ENCODE measurements around the gene SEMA6D. TPM values are rescaled to one million over a fixed set of nuclear protein-coding genes. Genes with fewer than 3 reads are reported as not detected.

Gene SEMA6D
- total RNA-seq, 1 donor from 2014 or later = 3.9 TPM

GRCh38 chr15:47743886-47744285 lies 26.6 kb downstream of the SEMA6D start:
- DNase-seq = no peak

- DNase-seq = no peak
Observed at GRCh38 chr15:47744496-47744895, 27.2 kb downstream of the SEMA6D start.

GRCh38 chr15:47744973-47745372 lies 27.7 kb downstream of the SEMA6D start:
- no peak for DNase-seq

- DNase-seq = no peak
Observed at GRCh38 chr15:47746516-47746915, 29.2 kb downstream of the SEMA6D start.

DNA sequence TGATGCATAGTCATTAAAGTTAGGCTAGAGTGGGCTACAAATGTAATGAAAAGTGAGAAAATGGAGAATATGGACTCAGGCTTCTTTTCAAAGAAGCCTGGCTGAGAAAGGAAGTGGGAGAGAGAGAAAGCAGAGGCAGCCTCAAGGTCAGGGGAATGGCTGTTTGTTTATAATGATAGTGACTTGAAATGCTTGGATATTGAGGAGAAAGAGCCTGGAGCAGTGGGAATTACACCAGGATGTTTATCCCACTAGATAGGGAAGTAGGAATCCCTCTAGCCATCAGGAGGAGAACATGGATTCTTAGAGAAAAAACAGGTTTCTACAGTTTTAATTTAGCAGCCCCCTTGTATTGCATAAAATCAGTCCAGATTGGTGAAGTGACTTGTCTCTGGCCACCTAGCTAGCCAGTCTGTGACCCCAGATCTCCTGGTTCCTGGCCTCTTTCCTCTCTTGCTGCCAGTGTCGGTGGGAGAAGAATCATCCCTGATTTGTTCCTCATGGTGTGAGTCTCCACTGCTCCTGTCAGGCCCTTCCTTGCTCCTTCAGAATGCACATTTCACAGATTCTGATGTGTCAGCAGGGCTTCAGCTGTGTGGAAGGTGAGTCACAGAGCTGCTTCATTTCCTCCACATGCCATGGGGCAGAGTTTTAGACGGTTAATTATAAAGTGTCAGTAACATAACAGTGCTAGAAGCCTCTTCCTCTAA lies 32.9 kb downstream of the SEMA6D start:
- DNase-seq = peak; percentile 86

DNA sequence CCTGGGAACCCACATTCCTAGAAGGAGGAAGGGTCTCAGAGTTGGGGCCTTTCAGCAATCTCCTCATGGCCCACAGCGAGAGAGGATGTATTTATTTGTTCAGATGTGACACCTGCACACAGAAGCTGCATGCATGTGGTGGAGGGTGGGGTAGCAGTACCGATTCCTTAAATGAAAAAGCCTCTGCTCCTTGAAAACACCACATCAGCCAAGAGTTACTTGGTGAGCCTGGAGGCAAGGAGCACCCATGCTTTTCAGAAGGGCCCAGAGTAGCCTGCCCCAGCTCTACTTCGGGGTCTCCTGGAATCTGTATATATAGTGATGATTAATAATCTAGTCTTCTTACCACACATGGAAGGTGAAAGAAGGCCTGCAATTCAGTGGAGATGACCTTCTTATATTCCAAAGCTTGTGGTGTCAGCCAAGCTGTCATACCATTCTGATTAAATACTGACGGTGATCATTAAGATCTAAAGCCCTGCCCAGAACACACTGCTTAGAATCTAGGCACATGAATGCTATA lies 33.5 kb downstream of the SEMA6D start:
- DNase-seq = no peak

- no peak for DNase-seq
Observed at GRCh38 chr15:47753591-47753990, 36.3 kb downstream of the SEMA6D start.

DNA sequence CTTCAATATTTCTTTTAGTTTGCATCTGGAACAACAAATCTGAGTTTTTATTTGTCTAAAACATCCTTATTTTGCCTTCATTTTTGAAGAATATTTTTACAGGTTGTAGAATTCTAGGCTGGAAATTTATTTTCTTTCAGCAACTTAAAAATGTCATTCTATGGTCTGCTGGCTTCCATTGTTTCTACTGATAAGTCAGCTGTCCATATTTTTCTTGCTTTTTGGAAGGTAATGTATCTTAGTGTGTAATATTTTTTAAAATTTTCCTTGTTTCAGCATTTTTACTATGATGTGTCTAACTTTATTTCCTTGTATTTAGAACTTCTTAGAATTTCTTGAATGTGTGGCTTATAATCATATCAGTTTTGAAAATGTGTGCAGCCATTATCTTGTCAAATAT lies 37.0 kb downstream of the SEMA6D start:
- no peak for DNase-seq

- no peak for DNase-seq
Observed at GRCh38 chr15:47755941-47756340, 38.6 kb downstream of the SEMA6D start.

DNA sequence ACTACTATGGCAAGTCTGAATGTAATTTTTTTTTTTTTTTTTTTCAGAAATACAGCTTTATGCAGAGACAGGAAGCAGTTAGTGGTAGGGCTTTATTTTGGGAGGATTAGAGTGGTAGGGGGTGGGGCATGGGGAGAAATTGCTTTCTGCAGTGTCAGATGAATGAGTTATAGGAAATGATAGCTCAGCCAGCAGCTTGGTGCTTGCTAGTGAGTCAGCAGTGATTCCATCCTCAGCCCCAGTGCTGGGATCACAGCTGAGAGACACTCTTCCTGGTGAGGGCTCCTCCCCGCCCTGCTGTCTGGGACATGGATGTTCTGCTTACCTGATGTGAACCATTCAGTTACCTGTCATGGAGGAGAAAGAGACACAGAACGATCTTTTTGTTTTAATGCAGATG lies 39.6 kb downstream of the SEMA6D start:
- DNase-seq = peak; percentile 65

GRCh38 chr15:47757331-47757730 lies 40.0 kb downstream of the SEMA6D start:
- no peak for DNase-seq

DNA sequence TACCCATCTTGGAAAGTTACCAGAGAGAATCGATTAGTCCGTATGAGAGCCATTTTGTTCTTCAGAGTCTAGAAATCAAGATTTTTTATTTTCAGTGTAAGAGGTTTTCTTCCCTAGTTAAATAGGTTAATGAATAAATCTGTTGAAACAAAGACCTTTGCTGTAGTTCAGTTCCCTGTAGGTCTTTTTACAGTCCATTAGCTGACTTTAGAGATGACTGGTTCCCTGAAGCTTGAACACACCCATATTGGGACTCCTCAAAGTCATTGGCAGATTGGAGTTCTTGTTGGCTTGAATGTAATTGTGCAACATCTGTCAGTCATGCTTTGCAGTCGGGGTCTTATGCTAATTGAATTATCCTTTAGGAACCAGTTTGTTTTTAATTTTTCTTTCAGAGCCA lies 45.3 kb downstream of the SEMA6D start:
- no peak for DNase-seq

- DNase-seq = no peak
Observed at GRCh38 chr15:47764666-47765065, 47.4 kb downstream of the SEMA6D start.

GRCh38 chr15:47766406-47766805 lies 49.1 kb downstream of the SEMA6D start:
- DNase-seq = no peak

DNA sequence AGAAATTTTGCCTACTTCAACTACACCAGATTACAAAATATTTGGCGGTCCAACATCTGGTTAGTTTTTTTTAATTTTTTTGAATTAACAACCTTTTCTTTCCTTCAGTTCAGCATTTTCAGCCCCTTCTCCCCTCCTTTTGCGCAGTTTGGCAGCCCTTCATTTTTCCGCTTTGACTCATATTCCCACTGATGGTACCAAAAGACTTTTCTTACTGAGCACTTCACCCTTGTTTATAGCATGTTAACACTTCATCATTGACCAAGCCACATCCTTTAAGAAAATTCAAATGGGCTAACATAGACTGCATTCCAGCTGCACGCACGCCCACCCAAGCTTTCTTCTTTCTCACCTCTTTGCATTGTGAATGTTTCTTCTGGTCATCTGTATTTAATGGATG lies 49.7 kb downstream of the SEMA6D start:
- DNase-seq = no peak

DNA sequence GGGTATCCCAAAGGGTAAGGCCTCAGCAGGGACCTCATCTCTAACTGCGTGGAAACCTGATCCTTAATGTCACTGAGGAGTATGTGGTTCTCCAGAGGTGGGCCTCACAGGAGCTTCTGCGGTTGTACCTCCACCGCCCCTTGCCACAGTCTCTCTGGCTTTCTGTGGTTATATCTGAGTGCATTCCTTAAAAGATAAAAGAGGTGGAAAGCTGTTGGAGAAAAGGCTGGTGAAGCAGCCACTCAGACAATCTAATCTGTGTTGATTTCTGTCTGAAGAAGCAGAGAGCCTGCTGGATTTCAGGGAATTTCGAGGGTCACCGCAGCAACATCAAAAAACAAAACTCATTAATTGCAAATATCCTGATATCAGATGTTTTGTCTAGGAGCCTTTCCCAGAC lies 51.4 kb downstream of the SEMA6D start:
- no peak for DNase-seq

DNA sequence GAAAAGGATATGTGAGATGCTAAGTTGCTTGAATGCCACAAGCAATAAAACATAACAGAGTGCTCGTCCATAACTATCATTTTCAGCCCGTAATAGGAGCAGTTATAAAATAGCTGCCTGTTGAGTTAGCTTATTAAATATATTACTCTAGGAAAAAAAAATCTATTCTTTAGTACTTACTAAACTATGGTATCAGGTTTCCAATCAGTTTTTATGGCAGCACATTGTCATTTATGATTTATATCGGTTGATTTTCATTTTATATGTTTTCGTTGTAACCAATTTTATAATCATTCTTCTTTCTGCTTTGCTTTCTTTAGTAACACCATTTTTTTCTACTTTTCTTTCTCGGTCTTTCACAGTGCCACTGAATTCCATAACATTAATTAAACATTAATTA lies 51.9 kb downstream of the SEMA6D start:
- DNase-seq = no peak

DNA sequence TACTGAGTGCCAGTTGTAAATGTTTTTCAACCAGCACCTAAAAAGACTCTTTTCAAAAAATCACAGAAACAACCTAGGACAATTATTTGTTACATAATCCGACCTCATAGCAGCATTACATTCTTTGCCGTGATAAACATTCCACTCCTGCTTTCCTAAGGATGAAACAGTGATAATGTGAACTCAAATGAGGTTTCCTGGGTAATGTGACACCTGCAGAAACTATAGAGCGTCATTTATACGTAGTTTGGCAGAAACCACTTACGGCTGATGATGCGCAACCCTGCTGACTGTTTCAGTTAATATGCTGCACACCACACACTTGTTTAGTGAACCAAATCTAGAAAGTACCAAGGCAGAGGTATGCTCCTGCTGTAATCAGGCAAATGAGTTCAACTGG lies 55.8 kb downstream of the SEMA6D start:
- DNase-seq = no peak

GRCh38 chr15:47778263-47778770 lies 61.0 kb downstream of the SEMA6D start:
- DNase-seq = no peak

DNA sequence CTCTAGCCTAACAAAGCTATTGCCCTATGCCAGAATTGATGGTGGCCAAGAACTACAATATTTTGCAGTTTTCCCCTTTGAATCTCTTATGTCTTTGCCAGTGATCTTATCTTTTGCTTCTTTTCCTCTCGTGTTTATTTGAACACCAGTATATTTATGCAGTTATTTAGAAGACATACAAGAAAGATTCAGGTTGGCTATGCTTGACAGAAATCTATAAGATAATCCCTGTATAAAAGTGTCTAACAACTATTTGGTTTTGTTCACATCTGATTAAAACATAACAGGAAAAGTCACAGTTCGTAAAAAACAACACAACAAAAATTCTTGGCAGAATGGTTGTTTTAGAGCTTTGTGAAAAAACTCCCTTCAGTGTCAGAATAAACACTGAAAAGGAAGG lies 63.7 kb downstream of the SEMA6D start:
- no peak for DNase-seq

GRCh38 chr15:47781527-47781926 lies 64.2 kb downstream of the SEMA6D start:
- DNase-seq = no peak

- no peak for DNase-seq
Observed at GRCh38 chr15:47784820-47785219, 67.5 kb downstream of the SEMA6D start.

- DNase-seq = no peak
Observed at GRCh38 chr15:47786371-47786770, 69.1 kb downstream of the SEMA6D start.

GRCh38 chr15:47787875-47788274 lies 70.6 kb downstream of the SEMA6D start:
- no peak for DNase-seq

DNA sequence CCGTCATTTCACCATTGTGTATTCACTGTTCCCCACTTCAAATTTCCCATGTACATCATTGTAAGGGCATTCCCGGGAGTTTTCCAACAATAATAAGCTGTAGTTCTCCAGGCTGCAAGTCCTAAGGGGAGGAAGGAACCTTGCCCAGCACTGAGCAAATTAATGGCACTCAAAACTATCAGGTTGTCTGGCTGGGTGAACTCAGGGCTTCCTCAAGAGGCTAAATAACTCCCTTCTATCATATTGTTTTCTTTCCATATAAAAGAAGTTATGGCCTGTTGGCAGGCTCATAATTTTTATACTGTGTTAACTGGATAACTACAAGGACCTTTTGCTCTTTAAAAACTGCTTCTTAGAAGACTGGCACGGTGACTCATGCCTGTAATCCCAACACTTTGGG lies 71.4 kb downstream of the SEMA6D start:
- no peak for DNase-seq

All from dermis blood vessel endothelial cell (primary cell).